H1 (cell line): Measurements from ENCODE around the gene NMB. TPM values are rescaled to one million over a fixed set of nuclear protein-coding genes. Genes with fewer than 3 reads are reported as not detected.

Experiments used
- CTCF ChIA-PET: fragments of 300-600 bp; sonication (Branson Sonifier 250); formaldehyde crosslinking; loops from one replicate; lab custom pipeline; 2021; ENCODE audit not compliant: partially characterized antibody; lab: Charles Lee
- POLR2A ChIA-PET: fragments of 300-600 bp; sonication (Branson Sonifier 250); formaldehyde crosslinking; loops from one replicate; lab custom pipeline; 2021; ENCODE audit warnings: inconsistent platforms; ENCODE audit not compliant: partially characterized antibody; lab: Charles Lee
- DNase-seq, 2 experiments: peaks; one replicate each; pipeline versions ENCODE4 v3.0.0 to v3.0.0-alpha.2; 2010 to 2022; ENCODE audit warnings: low spot score in 2 of 2, low read depth in 1 of 2, mixed read lengths in 1 of 2
- FAIRE-seq: peaks from 2 replicates; lab custom pipeline; 2011; peaks lifted over from hg19 to GRCh38; lab: Jason Lieb, UNC
- H2AFZ ChIP-seq: 2 replicates; pipeline ENCODE4 v1.8.1; 2012; ENCODE audit warnings: low read length, inconsistent platforms
- H2AK5ac ChIP-seq: 2 replicates; pipeline ENCODE4 v1.6.1; 2013; ENCODE audit warnings: low read depth, low read length
- H2BK120ac ChIP-seq: replicated peaks from 2 replicates; pipeline ENCODE3; 2013; ENCODE audit warnings: low read depth, low read length, inconsistent platforms
- H2BK12ac ChIP-seq: 2 replicates; pipeline ENCODE4 v1.6.1; 2013; ENCODE audit warnings: low read depth, low read length
- H2BK15ac ChIP-seq: 2 replicates; pipeline ENCODE4 v1.6.1; 2013; ENCODE audit warnings: low read length
- H2BK20ac ChIP-seq: 2 replicates; pipeline ENCODE4 v1.6.1; 2013; ENCODE audit warnings: low read length
- H2BK5ac ChIP-seq: 2 replicates; pipeline ENCODE4 v1.6.1; 2013; ENCODE audit warnings: low read depth, low read length
- H3K14ac ChIP-seq: 2 replicates; pipeline ENCODE4 v1.6.1; 2013; ENCODE audit warnings: inconsistent platforms; ENCODE audit not compliant: insufficient read length
- H3K18ac ChIP-seq: 2 replicates; pipeline ENCODE4 v1.6.1; 2013; ENCODE audit warnings: low read length; ENCODE audit errors: extremely low read depth
- H3K23ac ChIP-seq: 2 replicates; pipeline ENCODE4 v1.6.1; 2013; ENCODE audit warnings: inconsistent platforms; ENCODE audit not compliant: insufficient read length
- H3K23me2 ChIP-seq: 2 replicates; pipeline ENCODE4 v1.6.1; 2013; ENCODE audit warnings: low read depth, low read length
- H3K27ac ChIP-seq: 2 replicates; pipeline ENCODE4 v1.6.1; 2011; ENCODE audit warnings: low read depth, low read length, inconsistent platforms
- H3K27me3 ChIP-seq, 4 experiments: replicated peaks in 1 of 4; 1 replicate in 1 of 4; 2 replicates in 3 of 4; pipeline versions ENCODE4 v1.6.1 to v1.8.1; 2011 to 2013; ENCODE audit warnings: low read length in 3 of 4, mild to moderate bottlenecking in 3 of 4, inconsistent platforms in 2 of 4, mixed read lengths in 2 of 4, moderate library complexity in 1 of 4; ENCODE audit not compliant: control insufficient read depth in 3 of 4, insufficient read depth in 3 of 4; ENCODE audit errors: extremely low read depth in 1 of 4
- H3K36me3 ChIP-seq, 4 experiments: 2 replicates each; pipeline versions ENCODE4 v1.6.1 to v1.8.1; 2011 to 2013; ENCODE audit warnings: mild to moderate bottlenecking in 4 of 4, low read length in 3 of 4, moderate library complexity in 2 of 4, control low read depth in 1 of 4, inconsistent platforms in 1 of 4; ENCODE audit not compliant: insufficient read depth in 4 of 4, control insufficient read depth in 2 of 4
- H3K4ac ChIP-seq: replicated peaks from 2 replicates; pipeline ENCODE3; 2013; ENCODE audit warnings: low read length, low read depth, mixed read lengths, inconsistent platforms; ENCODE audit not compliant: insufficient read length
- H3K4me1 ChIP-seq, 4 experiments: replicated peaks in 1 of 4; 1 replicate in 1 of 4; 2 replicates in 3 of 4; pipeline versions ENCODE4 v1.6.1 to v1.8.1; 2011 to 2013; ENCODE audit warnings: low read length in 3 of 4, inconsistent platforms in 2 of 4, mixed read lengths in 1 of 4; ENCODE audit not compliant: insufficient read depth in 4 of 4, control insufficient read depth in 3 of 4
- H3K4me2 ChIP-seq, 2 experiments: 2 replicates each; pipeline versions ENCODE4 v1.6.1 to v1.8.1; 2011 to 2013; ENCODE audit warnings: low read depth in 2 of 2, low read length in 2 of 2, control low read depth in 1 of 2, inconsistent platforms in 1 of 2, mild to moderate bottlenecking in 1 of 2; ENCODE audit not compliant: insufficient read depth in 1 of 2
- H3K4me3 ChIP-seq, 4 experiments: fragments of 200-600, 300-600 bp in 1 of 4; sonication (generic), shearing (Covaris generic), sonication (Bioruptor Twin) in 1 of 4; 2 replicates each; pipeline versions ENCODE4 v1.5.1 to v1.8.1; 2011 to 2016; ENCODE audit warnings: low read length in 4 of 4, low read depth in 3 of 4, control low read depth in 2 of 4, inconsistent platforms in 2 of 4, mild to moderate bottlenecking in 2 of 4, mixed read lengths in 1 of 4, moderate library complexity in 1 of 4; ENCODE audit not compliant: insufficient read depth in 2 of 4; ENCODE audit errors: extremely low read depth in 1 of 4
- H3K56ac ChIP-seq: replicated peaks from 2 replicates; pipeline ENCODE3; 2013; ENCODE audit warnings: low read depth, mild to moderate bottlenecking, mixed read lengths, low read length, inconsistent platforms; ENCODE audit not compliant: insufficient read length
- H3K79me1 ChIP-seq: 2 replicates; pipeline ENCODE4 v1.6.1; 2013; ENCODE audit warnings: low read depth, low read length, control low read depth
- H3K79me2 ChIP-seq, 2 experiments: 2 replicates each; pipeline versions ENCODE4 v1.6.1 to v1.8.1; 2012 to 2013; ENCODE audit warnings: low read length in 2 of 2, mild to moderate bottlenecking in 2 of 2, inconsistent platforms in 1 of 2; ENCODE audit not compliant: insufficient read depth in 2 of 2, control insufficient read depth in 1 of 2
- H3K9ac ChIP-seq, 4 experiments: replicated peaks in 1 of 4; 1 replicate in 1 of 4; 2 replicates in 3 of 4; pipeline versions ENCODE4 v1.6.1 to v1.8.1; 2011 to 2013; ENCODE audit warnings: low read depth in 3 of 4, low read length in 3 of 4, control low read depth in 2 of 4, mild to moderate bottlenecking in 2 of 4, moderate library complexity in 2 of 4, inconsistent platforms in 1 of 4; ENCODE audit errors: extremely low read depth in 1 of 4
- H3K9me3 ChIP-seq, 2 experiments: 2 replicates each; pipeline versions ENCODE4 v1.6.1 to v1.8.1; 2012 to 2013; ENCODE audit warnings: mild to moderate bottlenecking in 2 of 2, moderate library complexity in 2 of 2, control low read depth in 1 of 2, inconsistent platforms in 1 of 2, low read depth in 1 of 2, low read length in 1 of 2, mixed read lengths in 1 of 2; ENCODE audit not compliant: insufficient read depth in 2 of 2
- H4K20me1 ChIP-seq, 2 experiments: replicated peaks in 1 of 2; 2 replicates each; pipeline versions ENCODE3 to v1.8.1; 2011 to 2013; ENCODE audit warnings: inconsistent platforms in 2 of 2, low read length in 2 of 2, mild to moderate bottlenecking in 1 of 2; ENCODE audit not compliant: insufficient read depth in 2 of 2, control insufficient read depth in 1 of 2
- H4K5ac ChIP-seq: 2 replicates; pipeline ENCODE4 v1.6.1; 2013; ENCODE audit warnings: low read length, low read depth, mixed read lengths, inconsistent platforms; ENCODE audit not compliant: insufficient read length
- H4K8ac ChIP-seq: 2 replicates; pipeline ENCODE4 v1.8.0; 2013; ENCODE audit warnings: mild to moderate bottlenecking, moderate library complexity, low read length, inconsistent platforms; ENCODE audit not compliant: insufficient read depth; ENCODE audit errors: extremely low read depth
- H4K91ac ChIP-seq: replicated peaks from 2 replicates; pipeline ENCODE3; 2013; ENCODE audit warnings: low read length, mixed read lengths, inconsistent platforms; ENCODE audit not compliant: insufficient read length
- ATF3 ChIP-seq: IDR thresholded peaks from 2 replicates; pipeline ENCODE4 v1.6.1; 2011; ENCODE audit warnings: low read depth, mild to moderate bottlenecking, low read length; ENCODE audit not compliant: insufficient read depth
- CHD2 ChIP-seq: IDR thresholded peaks from 2 replicates; pipeline ENCODE4 v1.6.1; 2012; ENCODE audit warnings: low read length, improper control_type of control experiment
- EZH2 ChIP-seq: fragments of 200-600 bp; sonication (generic); IDR thresholded peaks from 2 replicates; pipeline ENCODE4 v1.7.1; 2012; ENCODE audit warnings: low read depth, mild to moderate bottlenecking, moderate library complexity, low read length, inconsistent platforms; ENCODE audit not compliant: severe bottlenecking
- HDAC6 ChIP-seq: IDR thresholded peaks from one replicate; pipeline ENCODE4 v1.7.1; 2012; ENCODE audit warnings: low read depth, mild to moderate bottlenecking, inconsistent platforms, low read length, moderate library complexity
- NANOG ChIP-seq: IDR thresholded peaks from 2 replicates; pipeline ENCODE4 v1.6.1; 2011; ENCODE audit warnings: low read length, low read depth, mild to moderate bottlenecking, inconsistent platforms; ENCODE audit not compliant: insufficient read depth, poor library complexity, severe bottlenecking
- RBBP5 ChIP-seq: IDR thresholded peaks from 2 replicates; pipeline ENCODE4 v1.7.1; 2012; ENCODE audit warnings: low read depth, mild to moderate bottlenecking, inconsistent platforms, low read length, moderate library complexity, borderline replicate concordance
- SIRT6 ChIP-seq: IDR thresholded peaks from one replicate; pipeline ENCODE4 v1.7.1; 2012; ENCODE audit warnings: low read length, inconsistent platforms
- SIX5 ChIP-seq: IDR thresholded peaks from 2 replicates; pipeline ENCODE4 v1.6.1; 2011; ENCODE audit warnings: mild to moderate bottlenecking, low read depth, low read length
- SP1 ChIP-seq: IDR thresholded peaks from 2 replicates; pipeline ENCODE4 v1.6.1; 2011; ENCODE audit warnings: low read depth, low read length
- WGBS, 2 experiments: shearing (Covaris generic) in 1 of 2; methylation state at CpG; one replicate each; pipeline versions ENCODE4 v1.1.6 to v1.1.7; 2013 to 2015; ENCODE audit warnings: low lambda C conversion rate in 2 of 2, mixed read lengths in 2 of 2, inconsistent platforms in 1 of 2, low coverage in 1 of 2, missing lambda C conversion rate in 1 of 2; ENCODE audit not compliant: insufficient replicate concordance in 2 of 2, insufficient coverage in 1 of 2, insufficient read length in 1 of 2; ENCODE audit errors: extremely low coverage in 1 of 2, missing lambda C conversion rate in 1 of 2; 5-methylcytosine and 5-hydroxymethylcytosine counted together
- polyA plus RNA-seq, 7 experiments: library from polyadenylated mRNA; depleted of rRNA in 3 of 7; stranded (reverse) in 5 of 7; unstranded in 2 of 7; fragments of >200 nt in 5 of 7; fragments of 200-250 nt in 2 of 7; gene quantifications; 1 replicate in 5 of 7; 2 replicates in 1 of 7; 4 replicates in 1 of 7; pipeline versions ENCODE4 v1.2.1 to v1.2.3, GENCODE V29; 2011 to 2013; ENCODE audit warnings: missing spikeins in 2 of 7, mixed read lengths in 2 of 7
- total RNA-seq: library from RNA; stranded (reverse); fragmentation: NEBNext Ultra II Directional; extraction: Animal tissue kit (Norgen Biotek cat#: 25700); gene quantifications from 2 replicates; pipeline ENCODE4 v1.2.1, GENCODE V29; 2021

The NMB gene
- total and polyA plus RNA-seq, 2 of the 8 experiments (the other 6 are each of a cell fraction or from before 2014, with no cell fraction given), result 9.3 to 13.6 TPM

GRCh38 chr15:84681831-84682230, 23.8 kb upstream of the NMB start:
- CTCF ChIA-PET, result interaction anchor here (0.6 to 1.4 kb wide), 3 partner anchors 22 to 1534 kb away, joined by 3 to 5 read pairs (median 3); no protein-coding TSS in a partner anchor
- TF ChIP-seq NANOG (no peak), SIX5 (no peak), SP1 (no peak), CHD2 (no peak), RBBP5 (no peak), ATF3 (no peak), HDAC6 (no peak), EZH2 (no peak), SIRT6 (no peak)

More at GRCh38 chr15:84681831-84682230, 23.8 kb upstream of the NMB start:
- Histone ChIP-seq H4K8ac (no peak overlapping the region), H3K27ac (no peak overlapping the region), H4K20me1 (peaks cover 0 to 1% of the 10 kb centered on the region in 2 experiments), H3K4me3 (no peak overlapping the region), H2BK12ac (no peak overlapping the region), H3K9me3 (no peaks in the 10 kb centered on the region), H3K14ac (no peak overlapping the region), H3K79me2 (no peaks in the 10 kb centered on the region), H3K79me1 (no peaks in the 10 kb centered on the region; the same call in 1 of the 2 replicates), H2AFZ (no peak overlapping the region), H3K36me3 (peaks cover 2 to 55% (median 19%) of the 10 kb centered on the region in 4 experiments; a peak in 5 of 8 replicates), H3K27me3 (no peaks in the 10 kb centered on the region), H3K23ac (no peak overlapping the region), H2AK5ac (no peak overlapping the region), H3K23me2 (no peaks in the 10 kb centered on the region), H3K18ac (no peak overlapping the region), H3K9ac (no peak overlapping the region), H4K5ac (no peak overlapping the region), H2BK20ac (no peak overlapping the region), H2BK120ac (no peak overlapping the region), H2BK15ac (no peak overlapping the region), H4K91ac (no peak overlapping the region), H3K4me1 (no peaks in the 10 kb centered on the region), H3K56ac (no peak overlapping the region), H3K4me2 (no peak overlapping the region), H3K4ac (no peak overlapping the region), H2BK5ac (no peak overlapping the region)
- FAIRE-seq, result no peak
- no peak for DNase-seq
- WGBS, 2 experiments, result 97% methylated on average over 3 of the region's 3 CpGs; no CpG with 5 or more reads in 1 of the 2 experiments
- POLR2A ChIA-PET, result interaction anchor here (0.7 kb wide), 2 partner anchors 11 to 31 kb away, joined by 3 to 4 read pairs; no protein-coding TSS in a partner anchor
